Endothelial cell (in vitro differentiated cells): Measurements from ENCODE around the gene CCDC182. TPM values are rescaled to one million over a fixed set of nuclear protein-coding genes. Genes with fewer than 3 reads are reported as not detected.

ENCODE experiments used
- DNase-seq: peaks from one replicate; pipeline ENCODE4 v3.0.0; 2021; ENCODE audit warnings: low spot score
- H3K27ac Mint-ChIP-seq: one replicate; pipeline ENCODE4 v1.8.0; 2021; ENCODE audit warnings: mixed read lengths, inconsistent platforms; ENCODE audit not compliant: unreplicated experiment
- H3K27me3 Mint-ChIP-seq: one replicate; pipeline ENCODE4 v1.8.0; 2021; ENCODE audit warnings: mild to moderate bottlenecking, moderate library complexity, mixed read lengths, inconsistent platforms; ENCODE audit not compliant: unreplicated experiment
- H3K36me3 Mint-ChIP-seq: one replicate; pipeline ENCODE4 v1.8.0; 2021; ENCODE audit warnings: mild to moderate bottlenecking, low read depth, mixed read lengths, inconsistent platforms; ENCODE audit not compliant: unreplicated experiment
- H3K4me1 Mint-ChIP-seq: one replicate; pipeline ENCODE4 v1.8.0; 2021; ENCODE audit warnings: mild to moderate bottlenecking, mixed read lengths, inconsistent platforms; ENCODE audit not compliant: unreplicated experiment
- H3K4me3 Mint-ChIP-seq: one replicate; pipeline ENCODE4 v1.8.0; 2021; ENCODE audit warnings: mild to moderate bottlenecking, mixed read lengths, inconsistent platforms; ENCODE audit not compliant: unreplicated experiment
- H3K9me3 Mint-ChIP-seq: one replicate; pipeline ENCODE4 v1.8.0; 2021; ENCODE audit warnings: mixed read lengths, inconsistent platforms; ENCODE audit not compliant: unreplicated experiment
- CTCF ChIP-seq: fragments of 200-600 bp; sonication (generic); IDR thresholded peaks from one replicate; pipeline ENCODE4 v1.5.0; 2021; ENCODE audit warnings: antibody characterized with exemption; ENCODE audit not compliant: unreplicated experiment
- total RNA-seq: library from RNA; stranded (reverse); fragmentation: NEBNext Ultra II Directional; extraction: Animal tissue kit (Norgen Biotek cat#: 25700); gene quantifications from one replicate; pipeline ENCODE4 v1.2.1, GENCODE V29; 2021; ENCODE audit not compliant: unreplicated experiment

The CCDC182 gene
- total RNA-seq, 1 donor from 2014 or later: not detected

DNA sequence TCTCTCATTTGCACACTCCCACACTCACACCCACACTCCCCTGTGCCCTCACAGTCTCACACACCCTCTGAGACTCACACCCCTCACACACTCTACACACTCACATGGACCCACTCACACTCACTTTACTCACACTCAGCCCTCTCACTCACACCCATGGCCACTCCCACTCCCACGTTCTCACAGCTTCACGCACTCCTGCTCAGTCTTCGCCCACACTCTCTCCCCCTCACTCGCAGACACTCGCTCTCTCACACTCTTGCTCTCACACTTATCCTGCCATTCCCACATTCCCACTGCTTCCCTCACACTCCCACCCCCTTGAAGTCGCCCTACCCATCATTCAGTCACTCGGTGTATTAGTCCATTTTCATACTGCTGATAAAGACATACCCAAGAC is 47.9 kb downstream of the CCDC182 start:
- Mint-ChIP-seq H3K4me3 (no peak overlapping the region), H3K9me3 (no peaks in the 10 kb centered on the region), H3K27ac (no peak overlapping the region), H3K36me3 (peaks cover 16% of the 10 kb centered on the region), H3K4me1 (peaks cover 2% of the 10 kb centered on the region), H3K27me3 (peaks cover 3% of the 10 kb centered on the region)
- DNase-seq: no peak
- no peak for TF ChIP-seq CTCF

GRCh38 chr17:57696050-57696449 is 49.0 kb downstream of the CCDC182 start:
- H3K4me3 Mint-ChIP-seq: no peak overlapping the region
- H3K27me3 Mint-ChIP-seq: peaks cover 3% of the 10 kb centered on the region
- no peak for TF ChIP-seq CTCF
- DNase-seq: no peak
- H3K36me3 Mint-ChIP-seq: peaks cover 16% of the 10 kb centered on the region
- H3K27ac Mint-ChIP-seq: no peak overlapping the region
- H3K4me1 Mint-ChIP-seq: peaks cover 2% of the 10 kb centered on the region
- no peaks in the 10 kb centered on the region for H3K9me3 Mint-ChIP-seq

Other genes starting within 250 kb of the CCDC182 start
- gene MRPS23, start 104.7 kb upstream of the CCDC182 start, total RNA-seq: 39.3 TPM
- 13.3 TPM for gene CUEDC1, start 210.1 kb upstream of the CCDC182 start, total RNA-seq
- 43.7 TPM for gene VEZF1, start 243.0 kb upstream of the CCDC182 start, total RNA-seq